Ishikawa (cell line): ENCODE results near the gene ITFG1.

Experiments
- CEBPB ChIP-seq: IDR thresholded peaks from 2 replicates; pipeline ENCODE4 v1.6.1; 2012
- CREB1 ChIP-seq: IDR thresholded peaks from 2 replicates; pipeline ENCODE4 v1.6.1; 2012; ENCODE audit warnings: low read depth
- EGR1 ChIP-seq: IDR thresholded peaks from 2 replicates; pipeline ENCODE4 v1.6.1; 2012
- EP300 ChIP-seq: IDR thresholded peaks from 2 replicates; pipeline ENCODE4 v1.6.1; 2012; ENCODE audit warnings: borderline replicate concordance
- FOXM1 ChIP-seq: IDR thresholded peaks from 2 replicates; pipeline ENCODE4 v1.6.1; 2012; ENCODE audit warnings: low read depth, borderline replicate concordance
- NFIC ChIP-seq: IDR thresholded peaks from 2 replicates; pipeline ENCODE4 v1.6.1; 2012
- RAD21 ChIP-seq: IDR thresholded peaks from 2 replicates; pipeline ENCODE4 v1.6.1; 2012; ENCODE audit warnings: low read depth
- TAF1 ChIP-seq: IDR thresholded peaks from 2 replicates; pipeline ENCODE4 v1.6.1; 2012; ENCODE audit warnings: low read depth, mild to moderate bottlenecking
- TCF12 ChIP-seq: IDR thresholded peaks from 2 replicates; pipeline ENCODE4 v1.6.1; 2012; ENCODE audit warnings: low read depth
- YY1 ChIP-seq: IDR thresholded peaks from 2 replicates; pipeline ENCODE4 v1.6.1; 2012; ENCODE audit warnings: low read depth
- ZBTB7A ChIP-seq: IDR thresholded peaks from 2 replicates; pipeline ENCODE4 v1.6.1; 2012; ENCODE audit warnings: low read depth
- TF ChIP-seq, protein P1 (sequence below): IDR thresholded peaks from 2 replicates; pipeline ENCODE4 v1.6.1; 2012; ENCODE audit warnings: low read depth, mild to moderate bottlenecking
- TF ChIP-seq, protein P2 (sequence below): IDR thresholded peaks from 2 replicates; pipeline ENCODE4 v1.6.1; 2012
- TF ChIP-seq, protein P3 (sequence below): IDR thresholded peaks from 2 replicates; pipeline ENCODE4 v1.6.1; 2012

DNA sequence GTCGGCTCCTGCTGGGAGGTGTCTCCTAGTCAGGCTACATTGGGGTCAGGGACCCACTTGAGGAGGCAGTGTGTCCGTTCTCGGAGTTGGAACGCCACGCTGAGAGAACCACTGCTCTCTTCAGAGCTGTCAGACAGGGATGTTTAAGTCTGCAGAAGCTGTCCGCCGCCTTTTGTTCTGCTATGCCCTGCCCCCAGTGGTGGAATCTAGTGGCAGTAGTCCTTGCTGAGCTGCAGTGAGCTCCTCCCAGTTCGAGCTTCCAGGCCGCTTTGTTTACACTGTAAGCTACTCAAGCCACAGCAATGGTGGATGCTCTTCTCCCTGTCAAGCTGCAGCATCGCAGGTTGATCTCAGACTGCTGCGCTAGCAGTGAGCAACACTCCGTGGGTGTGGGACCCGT is 36.0 kb downstream of the ITFG1 start:
- TF ChIP-seq, protein P1, sequence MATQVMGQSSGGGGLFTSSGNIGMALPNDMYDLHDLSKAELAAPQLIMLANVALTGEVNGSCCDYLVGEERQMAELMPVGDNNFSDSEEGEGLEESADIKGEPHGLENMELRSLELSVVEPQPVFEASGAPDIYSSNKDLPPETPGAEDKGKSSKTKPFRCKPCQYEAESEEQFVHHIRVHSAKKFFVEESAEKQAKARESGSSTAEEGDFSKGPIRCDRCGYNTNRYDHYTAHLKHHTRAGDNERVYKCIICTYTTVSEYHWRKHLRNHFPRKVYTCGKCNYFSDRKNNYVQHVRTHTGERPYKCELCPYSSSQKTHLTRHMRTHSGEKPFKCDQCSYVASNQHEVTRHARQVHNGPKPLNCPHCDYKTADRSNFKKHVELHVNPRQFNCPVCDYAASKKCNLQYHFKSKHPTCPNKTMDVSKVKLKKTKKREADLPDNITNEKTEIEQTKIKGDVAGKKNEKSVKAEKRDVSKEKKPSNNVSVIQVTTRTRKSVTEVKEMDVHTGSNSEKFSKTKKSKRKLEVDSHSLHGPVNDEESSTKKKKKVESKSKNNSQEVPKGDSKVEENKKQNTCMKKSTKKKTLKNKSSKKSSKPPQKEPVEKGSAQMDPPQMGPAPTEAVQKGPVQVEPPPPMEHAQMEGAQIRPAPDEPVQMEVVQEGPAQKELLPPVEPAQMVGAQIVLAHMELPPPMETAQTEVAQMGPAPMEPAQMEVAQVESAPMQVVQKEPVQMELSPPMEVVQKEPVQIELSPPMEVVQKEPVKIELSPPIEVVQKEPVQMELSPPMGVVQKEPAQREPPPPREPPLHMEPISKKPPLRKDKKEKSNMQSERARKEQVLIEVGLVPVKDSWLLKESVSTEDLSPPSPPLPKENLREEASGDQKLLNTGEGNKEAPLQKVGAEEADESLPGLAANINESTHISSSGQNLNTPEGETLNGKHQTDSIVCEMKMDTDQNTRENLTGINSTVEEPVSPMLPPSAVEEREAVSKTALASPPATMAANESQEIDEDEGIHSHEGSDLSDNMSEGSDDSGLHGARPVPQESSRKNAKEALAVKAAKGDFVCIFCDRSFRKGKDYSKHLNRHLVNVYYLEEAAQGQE: no peak
- TF ChIP-seq TCF12 (no peak), YY1 (no peak), EP300 (no peak), TAF1 (no peak), RAD21 (no peak), EGR1 (no peak), NFIC (no peak), CREB1 (no peak), ZBTB7A (no peak), CEBPB (no peak), FOXM1 (no peak)
- TF ChIP-seq, protein P2, sequence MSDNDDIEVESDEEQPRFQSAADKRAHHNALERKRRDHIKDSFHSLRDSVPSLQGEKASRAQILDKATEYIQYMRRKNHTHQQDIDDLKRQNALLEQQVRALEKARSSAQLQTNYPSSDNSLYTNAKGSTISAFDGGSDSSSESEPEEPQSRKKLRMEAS: no peak
- TF ChIP-seq, protein P3, sequence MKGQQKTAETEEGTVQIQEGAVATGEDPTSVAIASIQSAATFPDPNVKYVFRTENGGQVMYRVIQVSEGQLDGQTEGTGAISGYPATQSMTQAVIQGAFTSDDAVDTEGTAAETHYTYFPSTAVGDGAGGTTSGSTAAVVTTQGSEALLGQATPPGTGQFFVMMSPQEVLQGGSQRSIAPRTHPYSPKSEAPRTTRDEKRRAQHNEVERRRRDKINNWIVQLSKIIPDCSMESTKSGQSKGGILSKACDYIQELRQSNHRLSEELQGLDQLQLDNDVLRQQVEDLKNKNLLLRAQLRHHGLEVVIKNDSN: no peak
